Tibial artery (tissue), 4 donors: Measurements from ENCODE around the gene CRACR2B.

Experiments used
- DNase-seq, 2 donors: peaks; one replicate each; pipeline ENCODE4 v3.0.0-alpha.2; 2019
- H3K27ac ChIP-seq, 2 donors: fragments of 200-600 bp; sonication (generic) in 1 of 2; 1 replicate in 1 of 2; 2 replicates in 1 of 2; pipeline ENCODE4 v1.5.1; 2018 to 2019; ENCODE audit warnings: mild to moderate bottlenecking in 1 of 2
- H3K27me3 ChIP-seq, 2 donors: fragments of 200-600 bp; sonication (generic) in 1 of 2; one replicate each; pipeline versions ENCODE4 v1.5.1 to v1.6.0; 2016 to 2019
- H3K36me3 ChIP-seq, 3 donors: fragments of 200-600 bp; sonication (generic) in 2 of 3; one replicate each; pipeline ENCODE4 v1.5.1; 2016 to 2019; ENCODE audit warnings: mild to moderate bottlenecking in 2 of 3
- H3K4me1 ChIP-seq, 4 donors: fragments of 200-600 bp; sonication (generic) in 2 of 4; 1 replicate in 3 of 4; 2 replicates in 1 of 4; pipeline ENCODE4 v1.5.1; 2016 to 2019
- H3K4me3 ChIP-seq, 2 donors: fragments of 200-600 bp; sonication (generic) in 1 of 2; 1 replicate in 1 of 2; 2 replicates in 1 of 2; pipeline ENCODE4 v1.5.1; 2018 to 2019; ENCODE audit warnings: mild to moderate bottlenecking in 2 of 2
- H3K9me3 ChIP-seq, 3 donors: fragments of 200-600 bp; sonication (generic) in 1 of 3; one replicate each; pipeline ENCODE4 v1.5.1; 2016 to 2019
- CTCF ChIP-seq, 2 experiments: fragments of 200-600 bp in 1 of 2; fragments of 450-650 bp in 1 of 2; IDR thresholded peaks; one replicate each; pipeline ENCODE4 v1.5.1; 2017 to 2019; ENCODE audit warnings: antibody characterized with exemption in 2 of 2, mild to moderate bottlenecking in 1 of 2, moderate library complexity in 1 of 2
- intact Hi-C: fragments of 100-400 bp; cut with DNase I; formaldehyde crosslinking; loops from one replicate; pipeline ENCODE4 v1.15.0; 2023; ENCODE audit warnings: low total_unique reads

Gene CRACR2B

GRCh38 chr11:786235-787083 lies 41.3 kb upstream of the CRACR2B start:
- peaks cover 0 to 19% (median 11%) of the 10 kb centered on the region in 4 donors for H3K4me1 ChIP-seq
- H3K4me3 ChIP-seq: no peak overlapping the region
- no peak for DNase-seq
- TF ChIP-seq CTCF (IDR thresholded peaks at IDR 0.05): no peak
- intact Hi-C loops: no loop called here
- H3K27me3 ChIP-seq: peaks cover 0 to 53% of the 10 kb centered on the region in 2 donors
- no peak overlapping the region for H3K27ac ChIP-seq
- peaks cover 0 to 3% (median 0%) of the 10 kb centered on the region in 3 donors for H3K36me3 ChIP-seq
- H3K9me3 ChIP-seq: no peaks in the 10 kb centered on the region

- Histone ChIP-seq H3K27ac (no peak overlapping the region), H3K36me3 (peaks cover 0 to 10% (median 5%) of the 10 kb centered on the region in 3 donors), H3K4me3 (no peak overlapping the region), H3K27me3 (peaks cover 0 to 53% of the 10 kb centered on the region in 2 donors), H3K9me3 (no peaks in the 10 kb centered on the region), H3K4me1 (peaks cover 0 to 19% (median 11%) of the 10 kb centered on the region in 4 donors)
- TF ChIP-seq CTCF (IDR thresholded peaks at IDR 0.05): no peak
- DNase-seq: no peak
- intact Hi-C loops: no loop called here
Observed at GRCh38 chr11:787084-787675, 40.5 kb upstream of the CRACR2B start.

GRCh38 chr11:788009-788640 lies 39.6 kb upstream of the CRACR2B start:
- Histone ChIP-seq H3K36me3 (peaks cover 0 to 19% (median 5%) of the 10 kb centered on the region in 3 donors), H3K9me3 (no peaks in the 10 kb centered on the region), H3K4me3 (no peak overlapping the region), H3K27me3 (peaks cover 0 to 53% of the 10 kb centered on the region in 2 donors), H3K4me1 (peaks cover 0 to 16% (median 9%) of the 10 kb centered on the region in 4 donors), H3K27ac (no peak overlapping the region)
- intact Hi-C loops: no loop called here
- TF ChIP-seq CTCF (IDR thresholded peaks at IDR 0.05): no peak
- no peak for DNase-seq

GRCh38 chr11:788953-789940 lies 38.5 kb upstream of the CRACR2B start:
- H3K27ac ChIP-seq: no peak overlapping the region
- intact Hi-C loops: no loop called here
- no peak for DNase-seq
- peaks cover 0 to 53% of the 10 kb centered on the region in 2 donors for H3K27me3 ChIP-seq
- peaks cover 0 to 28% (median 5%) of the 10 kb centered on the region in 3 donors for H3K36me3 ChIP-seq
- H3K9me3 ChIP-seq: no peaks in the 10 kb centered on the region
- no peak overlapping the region for H3K4me3 ChIP-seq
- TF ChIP-seq CTCF (IDR thresholded peaks at IDR 0.05): no peak
- H3K4me1 ChIP-seq: peaks cover 0 to 12% (median 4%) of the 10 kb centered on the region in 4 donors

GRCh38 chr11:789943-790342 lies 37.8 kb upstream of the CRACR2B start, which contains the start of gene CEND1:
CEND1 (minus strand) TSS chr11:790090; CDS start chr11:788576, 1,514 bp downstream.
- no peak for DNase-seq

More at GRCh38 chr11:789943-790342, 37.8 kb upstream of the CRACR2B start, which contains the start of gene CEND1:
- H3K9me3 ChIP-seq: no peaks in the 10 kb centered on the region
- H3K36me3 ChIP-seq: peaks cover 0 to 28% (median 5%) of the 10 kb centered on the region in 3 donors
- H3K27ac ChIP-seq: no peak within 1 kb of the TSS
- peaks cover 0 to 19% (median 6%) of the 10 kb centered on the region in 4 donors for H3K4me1 ChIP-seq
- TF ChIP-seq CTCF (IDR thresholded peaks at IDR 0.05): no peak
- H3K27me3 ChIP-seq: peaks cover 0 to 53% of the 10 kb centered on the region in 2 donors
- intact Hi-C loops: no loop called here
- H3K4me3 ChIP-seq: no peak within 1 kb of the TSS
